ENCODE measurements around the gene DLG2. TPM values are rescaled to one million over a fixed set of nuclear protein-coding genes. Genes with fewer than 3 reads are reported as not detected.

The DLG2 gene
- total RNA-seq, 1 donor from 2014 or later, result 2.1 TPM

DNA sequence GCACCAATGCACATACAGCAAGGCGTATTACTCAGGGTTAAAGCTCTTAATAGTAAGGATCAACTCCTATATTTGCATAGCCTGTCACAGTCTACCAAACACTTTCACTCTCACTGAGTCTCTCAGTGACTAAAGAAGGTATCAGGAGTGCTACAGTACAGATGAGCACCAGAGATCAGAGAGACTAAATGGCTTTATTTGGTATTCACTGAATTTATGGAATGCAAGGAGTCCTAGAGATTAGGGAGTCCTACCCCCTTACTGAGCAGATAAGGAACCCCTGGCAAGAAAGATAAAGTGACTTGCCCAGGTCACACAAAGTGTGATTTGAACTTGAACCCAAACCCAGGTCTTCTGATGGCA, 1944.6 kb downstream of the DLG2 start:
- no peaks in the 10 kb centered on the region for H3K36me3 Mint-ChIP-seq (ENCODE audit: low read depth)
- H3K9me3 Mint-ChIP-seq, result no peaks in the 10 kb centered on the region
- intact Hi-C loops (cut with micrococcal nuclease), result no loop called here
- no peak for DNase-seq (ENCODE audit: low spot score)
- peaks cover 3% of the 10 kb centered on the region for H3K27me3 Mint-ChIP-seq (ENCODE audit: insufficient read depth)
- H3K4me1 Mint-ChIP-seq (ENCODE audit: low read depth), result no peaks in the 10 kb centered on the region
- H3K27ac Mint-ChIP-seq, result no peak overlapping the region
- H3K4me3 Mint-ChIP-seq, result no peak overlapping the region

GRCh38 chr11:83681906-83682610, 1945.1 kb downstream of the DLG2 start:
- intact Hi-C loops (cut with micrococcal nuclease), result no loop called here
- no peak for DNase-seq (ENCODE audit: low spot score)
- Mint-ChIP-seq H3K4me3 (no peak overlapping the region), H3K4me1 (ENCODE audit: low read depth) (no peaks in the 10 kb centered on the region), H3K27ac (no peak overlapping the region), H3K27me3 (ENCODE audit: insufficient read depth) (peaks cover 3% of the 10 kb centered on the region), H3K9me3 (no peaks in the 10 kb centered on the region), H3K36me3 (ENCODE audit: low read depth) (no peaks in the 10 kb centered on the region)

DNA sequence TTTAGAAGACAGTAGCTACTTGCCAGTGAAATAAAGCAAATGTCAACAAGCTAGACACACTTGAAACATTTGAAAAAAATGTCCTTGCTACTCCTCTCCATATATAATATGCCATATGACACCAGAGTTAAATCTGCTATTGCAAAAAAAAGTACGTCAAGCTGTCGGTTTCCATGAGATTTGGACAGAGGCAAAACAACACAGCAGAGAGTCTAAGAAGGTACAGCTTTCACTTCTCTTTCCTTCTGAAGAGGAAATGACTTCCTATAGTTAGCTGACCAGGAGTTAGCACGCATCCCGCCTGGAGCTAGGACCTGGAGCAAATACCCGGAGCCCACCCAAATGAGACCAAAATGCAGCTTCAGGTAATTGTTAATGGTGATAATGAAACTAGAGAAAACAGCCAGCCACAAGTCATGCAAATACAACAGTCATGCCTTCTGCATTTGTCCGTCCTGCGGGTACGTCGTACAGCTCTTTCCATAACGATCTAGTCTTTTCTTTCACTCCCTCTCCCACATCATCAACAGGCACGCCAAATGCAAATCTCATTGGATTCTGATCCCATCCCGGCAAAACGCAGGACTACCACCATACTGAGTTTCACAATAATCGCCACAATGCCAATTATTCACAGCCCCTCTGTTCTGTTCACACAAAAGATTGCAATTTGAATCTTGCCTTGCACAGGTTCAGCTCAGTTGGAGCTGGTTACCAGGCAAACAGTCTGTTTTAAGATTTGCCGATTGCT, 1945.9 kb downstream of the DLG2 start:
- Mint-ChIP-seq H3K9me3 (no peaks in the 10 kb centered on the region), H3K27ac (no peak overlapping the region), H3K4me1 (ENCODE audit: low read depth) (no peaks in the 10 kb centered on the region), H3K27me3 (ENCODE audit: insufficient read depth) (peaks cover 3% of the 10 kb centered on the region), H3K36me3 (ENCODE audit: low read depth) (no peaks in the 10 kb centered on the region), H3K4me3 (no peak overlapping the region)
- DNase-seq (ENCODE audit: low spot score), result no peak
- intact Hi-C loops (cut with micrococcal nuclease), result no loop called here

DNA sequence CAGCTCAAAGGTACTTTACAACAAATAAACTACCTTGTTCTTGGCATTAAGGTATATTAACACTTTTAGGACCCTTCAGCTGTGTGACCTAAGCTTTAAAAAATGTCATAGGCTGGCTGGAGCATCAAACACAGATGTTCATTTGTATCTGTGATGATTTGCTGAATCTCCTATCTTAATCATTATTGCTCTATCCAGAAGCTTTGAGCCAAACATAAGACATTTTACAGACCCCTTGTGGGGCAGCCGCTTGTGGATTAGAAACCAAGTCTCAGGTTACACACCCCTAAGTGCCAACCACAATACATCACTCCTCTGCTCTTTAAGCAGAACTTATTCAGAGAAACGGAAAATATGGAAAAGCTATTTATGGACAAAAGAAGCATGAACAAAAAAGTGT, 1946.8 kb downstream of the DLG2 start:
- H3K36me3 Mint-ChIP-seq (ENCODE audit: low read depth), result no peaks in the 10 kb centered on the region
- intact Hi-C loops (cut with micrococcal nuclease), result no loop called here
- H3K9me3 Mint-ChIP-seq, result no peaks in the 10 kb centered on the region
- no peak overlapping the region for H3K27ac Mint-ChIP-seq
- H3K27me3 Mint-ChIP-seq (ENCODE audit: insufficient read depth), result peaks cover 3% of the 10 kb centered on the region
- no peaks in the 10 kb centered on the region for H3K4me1 Mint-ChIP-seq (ENCODE audit: low read depth)
- no peak overlapping the region for H3K4me3 Mint-ChIP-seq
- DNase-seq (ENCODE audit: low spot score), result no peak

DNA sequence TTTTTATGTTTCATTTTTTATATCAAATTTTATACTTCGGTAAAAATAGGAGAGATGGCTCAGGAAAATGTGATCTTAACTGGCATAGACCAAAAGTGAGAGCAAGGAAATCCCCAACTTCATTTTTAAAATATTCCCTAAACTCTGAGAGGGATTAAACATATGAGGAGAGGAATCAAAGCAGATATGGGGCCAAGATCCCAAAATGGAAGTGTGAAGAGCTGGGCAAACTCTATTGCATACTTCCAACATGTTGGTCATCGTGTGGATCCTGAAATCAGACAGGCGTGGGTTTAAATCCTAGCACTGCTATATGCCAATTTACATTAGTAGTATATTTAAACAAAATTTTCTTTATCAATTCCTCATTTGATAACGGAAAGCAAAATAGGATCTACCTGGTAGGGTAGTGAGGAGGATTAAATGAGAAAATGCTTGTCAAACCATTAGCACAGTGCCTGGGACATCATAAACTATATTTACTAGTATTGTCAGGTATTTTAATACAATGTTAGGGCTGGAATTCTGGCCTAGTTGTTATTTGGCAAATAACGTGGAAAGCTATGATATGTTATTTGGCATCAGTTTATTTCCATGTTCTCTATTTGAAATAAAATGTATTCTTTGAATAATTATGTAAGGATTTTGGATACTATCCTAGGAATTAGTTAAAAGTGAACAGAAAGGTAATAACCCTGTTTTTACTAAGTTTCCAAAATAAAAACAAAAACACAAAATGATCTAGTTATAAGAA, 1948.1 kb downstream of the DLG2 start:
- H3K4me1 Mint-ChIP-seq (ENCODE audit: low read depth), result no peaks in the 10 kb centered on the region
- H3K27me3 Mint-ChIP-seq (ENCODE audit: insufficient read depth), result peaks cover 3% of the 10 kb centered on the region
- no peaks in the 10 kb centered on the region for H3K9me3 Mint-ChIP-seq
- intact Hi-C loops (cut with micrococcal nuclease), result no loop called here
- H3K36me3 Mint-ChIP-seq (ENCODE audit: low read depth), result no peaks in the 10 kb centered on the region
- H3K27ac Mint-ChIP-seq, result no peak overlapping the region
- H3K4me3 Mint-ChIP-seq, result no peak overlapping the region
- DNase-seq (ENCODE audit: low spot score), result no peak

GRCh38 chr11:83677730-83678129, 1949.4 kb downstream of the DLG2 start:
- H3K4me3 Mint-ChIP-seq, result no peak overlapping the region
- H3K4me1 Mint-ChIP-seq (ENCODE audit: low read depth), result no peaks in the 10 kb centered on the region
- no peaks in the 10 kb centered on the region for H3K36me3 Mint-ChIP-seq (ENCODE audit: low read depth)
- peaks cover 3% of the 10 kb centered on the region for H3K27me3 Mint-ChIP-seq (ENCODE audit: insufficient read depth)
- intact Hi-C loops (cut with micrococcal nuclease), result no loop called here
- DNase-seq (ENCODE audit: low spot score), result no peak
- H3K9me3 Mint-ChIP-seq, result no peaks in the 10 kb centered on the region
- no peak overlapping the region for H3K27ac Mint-ChIP-seq

GRCh38 chr11:83676056-83676601, 1951.0 kb downstream of the DLG2 start:
- Mint-ChIP-seq H3K27ac (no peak overlapping the region), H3K27me3 (ENCODE audit: insufficient read depth) (peaks cover 2% of the 10 kb centered on the region), H3K4me3 (no peak overlapping the region), H3K36me3 (ENCODE audit: low read depth) (no peaks in the 10 kb centered on the region), H3K9me3 (no peaks in the 10 kb centered on the region), H3K4me1 (ENCODE audit: low read depth) (no peaks in the 10 kb centered on the region)
- intact Hi-C loops (cut with micrococcal nuclease), result no loop called here
- DNase-seq (ENCODE audit: low spot score), result no peak

GRCh38 chr11:83674102-83674896, 1952.8 kb downstream of the DLG2 start:
- intact Hi-C loops (cut with micrococcal nuclease), result no loop called here
- no peaks in the 10 kb centered on the region for H3K4me1 Mint-ChIP-seq (ENCODE audit: low read depth)
- H3K27ac Mint-ChIP-seq, result no peak overlapping the region
- H3K9me3 Mint-ChIP-seq, result no peaks in the 10 kb centered on the region
- peaks cover 2% of the 10 kb centered on the region for H3K27me3 Mint-ChIP-seq (ENCODE audit: insufficient read depth)
- H3K4me3 Mint-ChIP-seq, result no peak overlapping the region
- DNase-seq (ENCODE audit: low spot score), result no peak
- no peaks in the 10 kb centered on the region for H3K36me3 Mint-ChIP-seq (ENCODE audit: low read depth)

DNA sequence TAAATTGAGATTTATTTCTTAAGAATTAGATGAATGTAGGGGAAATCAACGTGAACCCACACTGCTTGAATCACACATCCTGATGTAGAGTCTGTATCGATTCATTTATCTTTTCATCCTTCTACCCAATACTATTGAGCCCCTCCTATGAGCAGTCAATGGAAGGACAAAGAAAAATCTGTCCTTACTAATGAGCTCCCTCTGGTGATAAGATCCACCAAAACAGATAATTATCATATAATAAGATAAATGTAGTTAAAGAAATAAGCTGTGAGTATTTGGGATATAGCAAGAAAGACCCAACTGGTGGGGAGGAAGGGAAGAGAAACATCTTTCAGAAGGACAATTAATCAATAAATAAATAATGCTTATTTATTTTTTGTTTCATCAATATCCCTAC, 1955.9 kb downstream of the DLG2 start:
- no peak overlapping the region for H3K4me3 Mint-ChIP-seq
- H3K9me3 Mint-ChIP-seq, result no peaks in the 10 kb centered on the region
- H3K36me3 Mint-ChIP-seq (ENCODE audit: low read depth), result no peaks in the 10 kb centered on the region
- H3K27me3 Mint-ChIP-seq (ENCODE audit: insufficient read depth), result peaks cover 4% of the 10 kb centered on the region
- no peak overlapping the region for H3K27ac Mint-ChIP-seq
- no peak for DNase-seq (ENCODE audit: low spot score)
- intact Hi-C loops (cut with micrococcal nuclease), result no loop called here
- no peaks in the 10 kb centered on the region for H3K4me1 Mint-ChIP-seq (ENCODE audit: low read depth)

DNA sequence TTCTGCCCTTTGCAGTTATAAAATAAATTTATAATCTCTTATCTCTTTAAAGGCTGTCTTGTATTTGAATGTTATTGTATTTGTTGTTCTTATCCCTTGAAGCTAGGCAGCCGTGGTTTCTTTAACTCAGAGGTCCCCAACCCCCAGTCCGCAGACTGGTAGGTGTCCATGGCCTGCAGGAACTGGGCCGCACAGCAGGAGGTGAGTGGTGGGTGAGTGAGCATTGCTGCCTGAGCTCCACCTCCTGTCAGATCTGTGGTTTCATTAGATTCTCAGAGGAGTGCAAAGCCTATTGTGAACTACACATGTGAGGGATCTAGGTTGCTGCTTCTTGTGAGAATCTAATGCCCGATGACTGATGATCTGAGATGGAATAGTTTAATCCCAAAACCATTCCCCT, 1961.0 kb downstream of the DLG2 start:
- intact Hi-C loops (cut with micrococcal nuclease), result no loop called here
- DNase-seq (ENCODE audit: low spot score), result no peak
- H3K4me3 Mint-ChIP-seq, result no peak overlapping the region
- H3K27me3 Mint-ChIP-seq (ENCODE audit: insufficient read depth), result peaks cover 3% of the 10 kb centered on the region
- H3K27ac Mint-ChIP-seq, result no peak overlapping the region
- H3K4me1 Mint-ChIP-seq (ENCODE audit: low read depth), result no peaks in the 10 kb centered on the region
- H3K36me3 Mint-ChIP-seq (ENCODE audit: low read depth), result no peaks in the 10 kb centered on the region
- no peaks in the 10 kb centered on the region for H3K9me3 Mint-ChIP-seq

- intact Hi-C loops (cut with micrococcal nuclease), result no loop called here
- no peaks in the 10 kb centered on the region for H3K4me1 Mint-ChIP-seq (ENCODE audit: low read depth)
- H3K36me3 Mint-ChIP-seq (ENCODE audit: low read depth), result no peaks in the 10 kb centered on the region
- no peak overlapping the region for H3K27ac Mint-ChIP-seq
- no peak overlapping the region for H3K4me3 Mint-ChIP-seq
- H3K27me3 Mint-ChIP-seq (ENCODE audit: insufficient read depth), result peaks cover 3% of the 10 kb centered on the region
- DNase-seq (ENCODE audit: low spot score), result no peak
- no peaks in the 10 kb centered on the region for H3K9me3 Mint-ChIP-seq
Measured at GRCh38 chr11:83663988-83664387, 1963.2 kb downstream of the DLG2 start.

GRCh38 chr11:83663446-83663845, 1963.7 kb downstream of the DLG2 start:
- Mint-ChIP-seq H3K36me3 (ENCODE audit: low read depth) (no peaks in the 10 kb centered on the region), H3K9me3 (no peaks in the 10 kb centered on the region), H3K4me3 (no peak overlapping the region), H3K27ac (no peak overlapping the region), H3K4me1 (ENCODE audit: low read depth) (no peaks in the 10 kb centered on the region), H3K27me3 (ENCODE audit: insufficient read depth) (peaks cover 3% of the 10 kb centered on the region)
- intact Hi-C loops (cut with micrococcal nuclease), result no loop called here
- no peak for DNase-seq (ENCODE audit: low spot score)
